ENCODE measurements around the gene CRYBA2.

The CRYBA2 gene

GRCh38 chr2:218999881-219000568 lies 6.8 kb upstream of the CRYBA2 start:
- DNase-seq = no peak

GRCh38 chr2:218999021-218999880 lies 6.0 kb upstream of the CRYBA2 start:
- DNase-seq = no peak

- no peak for DNase-seq
Measured at GRCh38 chr2:218998414-218999002, 5.3 kb upstream of the CRYBA2 start.

- no peak for DNase-seq
Measured at GRCh38 chr2:218997731-218998130, 4.5 kb upstream of the CRYBA2 start.

GRCh38 chr2:218996937-218997336 lies 3.7 kb upstream of the CRYBA2 start:
- DNase-seq = no peak

DNA sequence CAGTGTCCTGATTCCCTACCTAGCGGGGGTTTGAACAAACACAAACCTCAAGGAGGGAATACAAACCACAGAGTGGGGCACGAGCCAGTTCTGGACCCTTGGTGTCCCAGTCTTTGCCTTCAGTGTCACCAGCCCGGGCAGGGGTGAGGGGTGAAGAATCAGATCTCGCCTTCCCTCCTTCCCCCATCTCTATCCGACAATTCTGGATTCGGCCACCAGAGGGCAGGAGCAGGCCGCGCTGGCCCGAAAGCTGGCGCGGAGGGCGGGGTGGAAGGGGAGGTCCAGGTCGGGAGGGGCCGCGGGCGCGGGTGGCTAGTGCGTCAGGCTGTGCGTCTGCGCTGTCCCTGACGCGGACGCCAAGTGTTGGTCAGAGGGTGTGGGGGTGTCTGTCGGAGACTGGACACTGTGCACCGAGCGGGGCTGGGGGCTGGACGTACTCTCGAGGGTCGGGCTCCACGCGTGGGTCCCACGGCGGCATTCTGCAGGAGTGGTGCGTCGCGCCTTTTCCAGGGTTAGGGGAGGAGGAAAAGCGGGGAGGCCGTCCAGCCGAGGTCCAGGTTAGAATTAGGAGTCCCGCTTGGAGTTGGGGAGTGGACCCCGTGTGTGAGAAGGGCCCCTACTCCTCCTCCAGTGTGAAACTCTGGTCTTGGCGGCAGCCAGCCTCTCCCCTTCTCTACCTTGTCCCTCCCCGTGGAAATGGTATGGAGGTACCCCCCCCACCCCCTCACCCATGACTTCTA lies 2.9 kb upstream of the CRYBA2 start:
- DNase-seq = peak in 53 of 56 donors; percentile 19 to 90 (median 71)

GRCh38 chr2:218995561-218995960 lies 2.3 kb upstream of the CRYBA2 start:
- no peak for DNase-seq

GRCh38 chr2:218992703-218993344 lies 398 bp downstream of the CRYBA2 start:
- DNase-seq = no peak

GRCh38 chr2:218992196-218992595 lies 1.0 kb downstream of the CRYBA2 start:
- no peak for DNase-seq

DNA sequence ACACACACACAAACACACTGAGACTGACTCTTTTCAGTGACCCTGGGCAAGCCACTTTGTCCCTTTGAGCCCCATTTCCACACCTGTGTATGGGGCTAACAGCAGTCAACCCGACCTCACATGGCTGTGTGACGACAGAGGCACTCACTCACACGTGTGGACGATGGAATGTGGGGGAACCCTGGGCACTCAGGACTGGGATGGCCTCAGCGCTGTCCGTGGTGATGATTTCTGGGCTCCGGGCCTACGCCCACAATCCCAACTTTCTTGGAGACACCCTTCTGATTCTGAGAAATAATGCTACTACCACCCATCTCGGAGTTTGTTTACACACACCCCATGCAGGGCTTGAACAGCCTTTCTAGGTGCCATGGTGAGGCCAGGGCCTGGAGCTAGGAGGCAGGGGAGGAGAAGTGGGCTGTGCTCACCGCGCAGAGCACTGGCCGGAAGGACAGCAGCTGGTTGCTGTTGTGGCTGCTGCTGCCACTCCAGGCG lies 1.5 kb downstream of the CRYBA2 start:
- no peak for DNase-seq

DNA sequence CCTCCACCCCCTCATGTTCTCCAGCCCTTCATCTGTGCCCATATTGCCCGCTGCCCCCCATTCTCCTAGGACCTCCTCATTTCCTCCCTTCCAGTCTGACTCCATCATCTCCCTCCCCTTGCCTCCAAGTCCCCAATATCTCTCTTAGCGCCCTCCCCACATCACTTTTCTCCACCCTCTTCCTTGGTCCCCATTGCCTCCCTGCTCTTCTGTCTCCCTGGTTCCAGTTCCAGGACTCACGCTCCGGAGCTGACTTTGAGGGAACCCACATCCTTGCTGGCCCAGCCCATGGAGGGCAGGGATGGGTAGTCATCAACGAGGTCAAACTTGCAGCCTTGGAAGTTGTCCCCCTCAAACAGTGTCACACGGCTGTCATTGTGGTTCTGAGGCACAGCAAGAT lies 2.6 kb downstream of the CRYBA2 start:
- no peak for DNase-seq

- DNase-seq = no peak
Measured at GRCh38 chr2:218990052-218990451, 3.2 kb downstream of the CRYBA2 start.

GRCh38 chr2:218988650-218989049 lies 4.6 kb downstream of the CRYBA2 start:
- no peak for DNase-seq

DNA sequence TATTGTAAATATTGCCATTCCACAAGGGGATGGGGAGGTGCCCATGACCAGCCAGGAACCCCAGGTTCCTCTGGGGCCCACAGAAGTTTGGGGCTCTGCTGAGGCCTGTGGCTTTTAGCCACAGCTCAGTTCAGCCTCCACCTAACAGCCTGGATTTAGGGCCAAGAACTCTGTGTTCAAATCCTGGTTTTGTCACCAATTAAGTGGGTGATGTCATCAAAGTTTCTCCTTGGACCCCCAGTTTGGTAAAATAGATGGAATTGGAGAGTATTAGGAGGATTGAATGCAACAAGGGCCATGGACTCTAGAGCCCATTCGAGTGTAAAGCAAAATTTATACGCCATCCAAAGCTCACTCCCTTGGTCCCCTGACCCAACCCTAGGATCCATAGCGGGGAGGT lies 5.1 kb downstream of the CRYBA2 start:
- DNase-seq = no peak

GRCh38 chr2:218986148-218986761 lies 7.0 kb downstream of the CRYBA2 start:
- no peak for DNase-seq

DNA sequence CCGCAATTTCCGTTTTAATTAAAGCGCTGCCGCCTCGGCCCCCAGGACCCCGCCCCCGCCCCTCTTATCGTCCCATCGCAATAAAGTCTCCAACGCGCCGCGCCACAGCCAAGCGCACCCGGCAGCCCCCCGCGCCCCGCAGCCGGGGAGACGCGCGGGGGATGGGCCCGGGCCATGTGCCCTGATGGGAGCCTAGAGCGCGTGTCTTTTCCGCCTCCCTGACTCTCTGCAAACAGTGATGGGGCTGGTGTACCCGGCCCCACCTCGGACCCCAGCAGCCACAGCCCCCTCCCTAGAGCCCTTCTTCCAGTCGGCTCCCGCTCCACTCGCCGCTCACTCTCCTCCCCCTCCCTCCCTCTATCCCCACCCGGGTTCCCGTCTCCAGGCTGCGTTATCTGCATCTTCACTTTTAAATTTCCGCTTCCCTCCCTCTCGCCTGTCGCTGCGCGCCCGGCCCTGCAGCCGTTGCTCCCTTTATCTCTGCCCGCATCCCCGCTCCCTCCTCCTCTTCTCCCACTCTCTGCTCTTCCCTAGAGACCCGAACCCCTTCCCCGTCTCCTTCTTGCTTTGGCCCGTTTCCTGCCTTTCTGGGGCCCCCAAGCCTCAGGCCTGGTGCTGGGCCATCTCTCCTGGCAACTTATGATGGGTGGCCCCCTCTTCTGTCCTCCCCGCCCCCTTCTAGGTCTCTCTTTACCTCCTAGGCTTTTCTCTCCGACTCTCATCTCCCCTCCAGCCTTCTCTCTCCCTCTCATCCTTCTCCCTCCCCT lies 7.7 kb downstream of the CRYBA2 start:
- DNase-seq = peak in 1 of 56 donors; percentile 21

DNA sequence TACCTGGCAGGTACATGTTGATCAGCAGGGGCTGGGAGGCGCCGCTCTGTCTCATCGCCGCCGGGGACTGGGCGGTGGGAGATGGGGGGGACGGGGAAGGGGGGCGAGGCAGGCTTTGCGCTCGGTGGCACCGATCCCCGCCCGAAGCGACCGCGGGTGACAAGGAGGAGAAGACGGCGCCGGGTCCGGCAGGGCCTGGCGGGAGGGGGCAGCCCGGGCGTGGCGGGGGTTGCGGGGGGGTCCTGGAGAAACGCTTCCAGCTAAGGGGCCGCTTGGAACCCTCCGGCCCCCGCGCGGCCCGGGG lies 8.2 kb downstream of the CRYBA2 start, which contains the start of gene FEV:
TSS of gene FEV (minus strand) at position 164 of the 304 bp plus-strand sequence. CDS start at position 55, 109 bp downstream.
- DNase-seq = no peak

- DNase-seq = no peak
Measured at GRCh38 chr2:218984239-218985020, 8.8 kb downstream of the CRYBA2 start.

GRCh38 chr2:218983934-218984238 lies 9.3 kb downstream of the CRYBA2 start:
- no peak for DNase-seq
